Dedifferentiated amniotic fluid mesenchymal stem cell (primary cell): ENCODE measurements around the gene MKLN1.
"Not testable (repeated sequence)": the region's sequence is repeated elsewhere in the genome, so short reads cannot be mapped to it uniquely, and the experiment has no call there.

ENCODE experiments used
- DNase-seq: peaks from one replicate; pipeline ENCODE4 v3.0.0-alpha.2; 2016; ENCODE audit errors: extremely low spot score

Gene MKLN1

GRCh38 chr7:131312838-131313237 is 14.8 kb upstream of the MKLN1 start:
- no peak for DNase-seq

GRCh38 chr7:131320603-131321002 is 7.1 kb upstream of the MKLN1 start:
- no peak for DNase-seq

GRCh38 chr7:131321656-131322055 is 6.0 kb upstream of the MKLN1 start:
- no peak for DNase-seq

- DNase-seq, result no peak
These were observed 5.6 kb upstream of the MKLN1 start for GRCh38 chr7:131322061-131322460.

GRCh38 chr7:131322861-131323260 is 4.8 kb upstream of the MKLN1 start:
- DNase-seq, result no peak

GRCh38 chr7:131325179-131325840 is 2.4 kb upstream of the MKLN1 start:
- DNase-seq, result no peak

GRCh38 chr7:131326576-131326975 is 1.1 kb upstream of the MKLN1 start:
- no peak for DNase-seq

- DNase-seq, result peak; percentile 84
These were observed 539 bp upstream of the MKLN1 start for GRCh38 chr7:131327049-131327625.

GRCh38 chr7:131328377-131329175 is 900 bp downstream of the MKLN1 start:
- DNase-seq, result peak; percentile 28

GRCh38 chr7:131329176-131329570 is 1.5 kb downstream of the MKLN1 start:
- no peak for DNase-seq

GRCh38 chr7:131330299-131330698 is 2.6 kb downstream of the MKLN1 start:
- no peak for DNase-seq

- DNase-seq, result no peak
These were observed 4.1 kb downstream of the MKLN1 start for GRCh38 chr7:131331806-131332205.

- not testable (repeated sequence) for DNase-seq
These were observed 5.1 kb downstream of the MKLN1 start for GRCh38 chr7:131332729-131333128.

GRCh38 chr7:131335639-131336381 is 8.1 kb downstream of the MKLN1 start:
- no peak for DNase-seq

GRCh38 chr7:131336956-131337355 is 9.3 kb downstream of the MKLN1 start:
- no peak for DNase-seq

- DNase-seq, result no peak
These were observed 10.5 kb downstream of the MKLN1 start for GRCh38 chr7:131338173-131338572.

- DNase-seq, result no peak
These were observed 11.2 kb downstream of the MKLN1 start for GRCh38 chr7:131338691-131339390.

- no peak for DNase-seq
These were observed 14.0 kb downstream of the MKLN1 start for GRCh38 chr7:131341690-131342089.

GRCh38 chr7:131342864-131343442 is 15.3 kb downstream of the MKLN1 start:
- no peak for DNase-seq

- DNase-seq, result no peak
These were observed 19.4 kb downstream of the MKLN1 start for GRCh38 chr7:131346885-131347592.

- DNase-seq, result no peak
These were observed 24.4 kb downstream of the MKLN1 start for GRCh38 chr7:131352032-131352431.
